NT2/D1 (cell line): ENCODE measurements around the gene SETD1B.
"Not testable (repeated sequence)": the region's sequence is repeated elsewhere in the genome, so short reads cannot be mapped to it uniquely, and the experiment has no call there.

Source experiments
- DNase-seq: peaks from one replicate; pipeline ENCODE4 v3.0.0-alpha.2; 2011; ENCODE audit warnings: low read depth, low spot score
- H3K27me3 ChIP-seq: 2 replicates; pipeline ENCODE4 v1.6.0; 2011; ENCODE audit warnings: mild to moderate bottlenecking; ENCODE audit not compliant: insufficient read length, insufficient read depth
- H3K36me3 ChIP-seq: 2 replicates; pipeline ENCODE4 v1.6.1; 2011; ENCODE audit warnings: mild to moderate bottlenecking, low read length, mixed read lengths; ENCODE audit not compliant: insufficient read depth, insufficient read length
- H3K4me1 ChIP-seq: 2 replicates; pipeline ENCODE4 v1.5.1; 2011; ENCODE audit not compliant: insufficient read depth, insufficient read length
- H3K4me3 ChIP-seq: 2 replicates; pipeline ENCODE4 v1.5.1; 2011; ENCODE audit warnings: low read depth; ENCODE audit not compliant: insufficient read length
- H3K9ac ChIP-seq: 2 replicates; pipeline ENCODE4 v1.6.0; 2011; ENCODE audit warnings: low read depth; ENCODE audit not compliant: insufficient read length
- H3K9me3 ChIP-seq: 2 replicates; pipeline ENCODE4 v1.5.1; 2011; ENCODE audit warnings: mild to moderate bottlenecking, low read length; ENCODE audit not compliant: insufficient read depth
- SUZ12 ChIP-seq: IDR thresholded peaks from 2 replicates; pipeline ENCODE4 v1.6.1; 2011; ENCODE audit not compliant: insufficient read length, insufficient read depth; ENCODE audit errors: extremely low read depth
- YY1 ChIP-seq: IDR thresholded peaks from 2 replicates; pipeline ENCODE4 v1.6.1; 2011; ENCODE audit not compliant: insufficient read length, insufficient read depth
- ZNF274 ChIP-seq: IDR thresholded peaks from 2 replicates; pipeline ENCODE4 v1.6.1; 2011; ENCODE audit warnings: mild to moderate bottlenecking, low read depth, low read length

SETD1B gene

DNA sequence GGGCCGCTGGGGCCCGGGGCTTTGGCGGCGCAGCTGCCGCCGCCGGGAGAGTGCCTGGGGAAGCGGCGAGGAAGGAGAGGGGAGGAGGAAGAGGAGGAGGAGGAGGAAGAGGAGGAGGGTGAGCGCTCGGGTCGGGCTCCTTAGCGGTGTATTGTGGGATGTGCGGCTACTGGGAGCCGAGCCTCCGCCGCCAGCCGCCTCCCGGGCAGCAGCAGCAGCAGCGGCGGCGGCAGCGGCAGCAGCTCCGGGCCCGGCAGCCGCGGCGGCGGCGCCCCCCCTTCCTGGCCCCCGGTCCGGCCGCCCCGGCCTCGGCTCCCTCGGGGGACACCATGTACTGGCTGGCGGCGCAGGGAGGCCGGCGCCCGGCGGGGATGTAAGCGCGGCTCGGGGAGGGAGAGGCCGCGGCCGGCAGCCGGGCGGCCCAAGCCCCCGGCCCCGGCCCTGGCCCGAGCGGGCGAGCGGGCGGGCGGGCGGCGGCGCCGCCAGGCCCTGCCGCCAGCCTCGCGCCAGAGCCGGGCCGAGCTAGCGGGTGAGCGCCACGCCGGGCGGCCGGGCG lies at the start of gene SETD1B:
Gene SETD1B (plus strand): TSS at position 149 of the 556 bp plus-strand sequence. CDS start 729 bp downstream, outside the sequence.
- no peaks in the 10 kb centered on the region for H3K9me3 ChIP-seq
- H3K4me3 ChIP-seq, result peak within 1 kb of the TSS; percentile 71
- H3K9ac ChIP-seq, result peak within 1 kb of the TSS; percentile 98
- no peaks in the 10 kb centered on the region for H3K27me3 ChIP-seq
- H3K36me3 ChIP-seq, result peaks cover 40% of the 10 kb centered on the region
- no peak for TF ChIP-seq ZNF274
- TF ChIP-seq SUZ12, result no peak
- TF ChIP-seq YY1, result no peak
- DNase-seq, result no peak
- H3K4me1 ChIP-seq, result peaks cover 9% of the 10 kb centered on the region

DNA sequence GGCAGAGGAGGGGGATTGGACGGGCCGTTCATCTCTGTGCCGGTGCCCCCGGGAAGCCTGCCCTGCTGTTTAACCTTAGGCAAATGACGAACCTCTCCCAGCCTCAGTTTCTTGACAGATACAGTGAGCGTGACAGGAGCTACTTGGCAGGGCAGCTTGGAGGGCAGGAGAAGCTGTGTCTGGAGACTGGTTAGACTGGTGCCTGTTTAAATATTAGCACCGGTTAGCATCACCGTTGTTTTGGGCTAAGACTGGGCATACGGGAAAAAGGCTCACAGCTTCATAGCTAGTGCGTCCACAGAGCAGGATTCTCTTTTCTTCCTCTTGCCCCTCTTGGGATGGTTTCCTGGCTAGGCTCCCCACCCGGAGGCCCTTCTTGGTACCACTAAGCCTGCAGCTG lies 49.0 kb upstream of the SETD1B start:
- Histone ChIP-seq H3K4me3 (no peak overlapping the region), H3K9ac (no peak overlapping the region), H3K36me3 (peaks cover 70% of the 10 kb centered on the region), H3K4me1 (peaks cover 2% of the 10 kb centered on the region), H3K9me3 (no peaks in the 10 kb centered on the region), H3K27me3 (no peaks in the 10 kb centered on the region)
- DNase-seq, result no peak
- TF ChIP-seq ZNF274 (no peak), YY1 (no peak), SUZ12 (no peak)

DNA sequence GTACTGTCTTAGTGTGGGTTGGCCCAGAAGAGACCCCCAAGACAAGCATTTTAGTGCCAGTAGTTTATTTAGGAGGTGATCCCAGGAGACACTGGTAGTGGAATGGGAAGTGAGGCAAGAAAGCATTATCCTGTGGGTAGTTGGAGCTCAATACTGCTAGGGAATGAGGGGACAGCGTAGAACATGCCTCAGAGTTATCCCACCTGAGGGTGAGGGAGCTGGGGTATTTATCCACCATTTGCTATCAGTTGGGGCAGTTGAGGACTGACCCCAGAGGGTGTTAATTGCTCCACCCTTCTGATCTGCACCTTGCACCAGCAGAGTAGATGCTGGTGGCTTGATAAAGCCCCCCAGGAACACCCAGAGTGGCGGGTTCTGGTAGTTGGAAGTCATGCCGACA lies 48.2 kb upstream of the SETD1B start:
- TF ChIP-seq ZNF274 (no peak), YY1 (no peak), SUZ12 (no peak)
- Histone ChIP-seq H3K4me3 (no peak overlapping the region), H3K9me3 (no peaks in the 10 kb centered on the region), H3K4me1 (peaks cover 2% of the 10 kb centered on the region), H3K27me3 (no peaks in the 10 kb centered on the region), H3K9ac (no peak overlapping the region), H3K36me3 (peaks cover 66% of the 10 kb centered on the region)
- no peak for DNase-seq

DNA sequence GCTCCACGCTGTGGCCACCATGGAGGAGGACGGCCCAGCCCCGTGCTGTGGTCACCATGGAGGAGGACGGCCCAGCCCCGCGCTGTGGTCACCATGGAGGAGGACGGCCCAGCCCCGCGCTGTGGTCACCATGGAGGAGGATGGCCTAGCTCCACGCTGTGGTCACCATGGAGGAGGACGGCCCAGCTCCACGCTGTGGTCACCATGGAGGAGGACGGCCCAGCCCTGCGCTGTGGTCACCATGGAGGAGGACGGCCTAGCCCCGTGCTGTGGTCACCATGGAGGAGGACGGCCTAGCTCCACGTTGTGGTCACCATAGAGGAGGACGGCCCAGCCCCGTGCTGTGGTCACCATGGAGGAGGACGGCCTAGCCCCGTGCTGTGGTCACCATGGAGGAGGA lies 45.3 kb upstream of the SETD1B start:
- H3K9ac ChIP-seq, H3K9me3 ChIP-seq, H3K27me3 ChIP-seq, DNase-seq, H3K4me1 ChIP-seq, H3K4me3 ChIP-seq: not testable (repeated sequence)
- peaks cover 58% of the 10 kb centered on the region for H3K36me3 ChIP-seq

DNA sequence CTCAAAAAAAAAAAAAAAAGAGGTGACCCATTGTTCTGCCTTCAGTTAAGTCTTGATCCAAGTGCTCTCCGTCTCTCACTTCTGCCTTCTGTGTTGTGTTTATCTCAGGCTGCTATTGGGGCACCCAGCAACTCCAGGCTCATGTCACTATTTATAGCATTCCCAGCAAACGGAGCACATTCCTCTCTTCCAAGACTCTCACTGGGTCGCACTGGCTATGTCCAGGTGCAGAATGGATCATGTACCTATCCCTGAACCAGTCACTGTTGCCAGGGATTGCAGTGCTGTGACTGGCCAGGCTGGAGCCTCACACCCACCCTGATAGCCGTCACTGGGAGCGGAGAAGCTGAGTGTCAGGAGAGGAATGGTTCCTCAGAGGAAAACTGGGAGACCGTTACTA lies 41.5 kb upstream of the SETD1B start:
- no peaks in the 10 kb centered on the region for H3K27me3 ChIP-seq
- H3K36me3 ChIP-seq, result peaks cover 43% of the 10 kb centered on the region
- no peak overlapping the region for H3K4me3 ChIP-seq
- no peak for DNase-seq
- no peak overlapping the region for H3K9ac ChIP-seq
- TF ChIP-seq YY1 (no peak), SUZ12 (no peak), ZNF274 (no peak)
- no peaks in the 10 kb centered on the region for H3K9me3 ChIP-seq
- H3K4me1 ChIP-seq, result peaks cover 19% of the 10 kb centered on the region

DNA sequence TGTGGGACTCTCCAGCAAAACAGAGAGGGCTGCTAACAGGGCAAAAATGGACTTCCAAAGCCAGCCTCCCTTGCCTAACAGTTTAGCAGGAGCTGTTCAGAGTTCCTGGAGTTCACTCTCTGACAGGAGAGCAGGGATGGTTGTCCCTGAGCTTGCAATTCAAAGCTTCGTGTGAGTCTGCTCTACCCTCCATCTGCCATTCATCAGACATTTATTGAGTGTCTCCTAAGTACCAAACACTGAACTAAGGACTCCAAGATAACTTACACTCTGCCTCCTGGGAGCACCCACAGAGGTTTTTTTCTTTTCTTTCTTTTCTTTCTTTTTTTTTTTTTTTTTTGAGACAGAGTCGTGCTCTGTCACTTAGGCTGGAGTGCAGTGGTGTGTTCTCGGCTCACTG lies 39.0 kb upstream of the SETD1B start:
- no peak for TF ChIP-seq SUZ12
- no peak for TF ChIP-seq YY1
- TF ChIP-seq ZNF274, result no peak
- no peaks in the 10 kb centered on the region for H3K9me3 ChIP-seq
- H3K27me3 ChIP-seq, result no peaks in the 10 kb centered on the region
- DNase-seq, result no peak
- H3K4me3 ChIP-seq, result no peak overlapping the region
- H3K9ac ChIP-seq, result no peak overlapping the region
- peaks cover 43% of the 10 kb centered on the region for H3K36me3 ChIP-seq
- peaks cover 20% of the 10 kb centered on the region for H3K4me1 ChIP-seq

DNA sequence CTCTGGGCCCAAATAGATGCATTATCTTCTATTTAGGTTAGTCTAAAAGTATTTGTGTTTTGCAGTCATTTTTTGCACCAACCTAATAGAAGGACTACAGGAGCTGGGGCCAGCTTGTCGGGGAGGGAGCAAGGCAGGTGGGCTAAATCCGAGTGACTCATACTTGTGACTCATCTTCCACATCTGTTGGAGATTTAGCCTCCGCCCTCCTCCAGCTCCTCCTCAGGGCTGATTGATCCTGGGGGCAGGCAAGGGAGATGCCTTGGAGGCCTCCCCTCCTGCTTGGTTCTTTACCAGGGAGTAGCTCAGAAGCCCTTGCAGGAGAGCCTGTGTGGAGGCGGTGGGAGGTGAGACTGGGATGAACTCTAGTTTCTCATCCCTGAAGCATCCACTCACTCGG lies 38.2 kb upstream of the SETD1B start:
- peak; percentile 62 for DNase-seq
- H3K4me1 ChIP-seq, result peaks cover 28% of the 10 kb centered on the region
- H3K9me3 ChIP-seq, result no peaks in the 10 kb centered on the region
- peak overlapping the region; percentile 43 for H3K9ac ChIP-seq
- H3K36me3 ChIP-seq, result peaks cover 44% of the 10 kb centered on the region
- TF ChIP-seq SUZ12 (no peak), YY1 (no peak), ZNF274 (no peak)
- no peak overlapping the region for H3K4me3 ChIP-seq
- no peaks in the 10 kb centered on the region for H3K27me3 ChIP-seq

DNA sequence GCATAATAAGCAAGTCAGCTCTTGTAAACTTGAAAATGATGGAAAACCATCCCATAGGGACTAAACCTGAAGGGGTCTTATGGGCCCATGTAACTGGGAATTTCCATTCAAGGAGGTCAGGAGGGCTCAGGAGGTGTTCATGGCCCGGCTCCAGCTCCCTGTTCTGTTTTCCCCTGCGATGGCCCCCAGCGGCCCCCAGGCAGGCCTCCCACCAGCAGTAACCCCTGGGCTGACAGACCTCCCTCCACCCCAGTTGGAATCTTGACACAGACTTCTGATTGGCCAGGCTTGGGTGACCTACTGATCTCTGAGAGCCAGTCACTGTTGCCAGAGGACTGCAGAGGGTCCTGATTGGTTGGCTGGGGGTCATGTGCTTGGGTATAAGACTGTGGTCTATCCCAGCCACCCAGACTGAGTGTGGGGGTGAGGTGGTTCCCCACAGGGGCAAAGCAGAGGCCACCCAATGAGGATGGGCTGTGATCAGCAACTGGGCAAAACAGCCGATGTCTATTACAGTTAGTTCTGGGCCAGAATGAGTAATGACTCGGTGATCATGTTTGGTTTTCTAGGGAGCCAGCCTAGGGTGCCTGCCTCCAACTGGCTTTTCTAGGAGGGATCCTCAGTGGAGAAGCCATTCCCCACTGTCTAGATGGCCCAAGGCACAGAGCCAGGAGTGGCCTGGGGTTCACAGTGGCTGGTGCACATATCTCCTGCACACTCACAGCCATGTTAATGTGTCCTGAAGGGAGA lies 37.3 kb upstream of the SETD1B start:
- Histone ChIP-seq H3K9me3 (no peaks in the 10 kb centered on the region), H3K9ac (no peak overlapping the region), H3K27me3 (no peaks in the 10 kb centered on the region), H3K4me1 (peaks cover 32% of the 10 kb centered on the region), H3K4me3 (no peak overlapping the region), H3K36me3 (peaks cover 42% of the 10 kb centered on the region)
- no peak for DNase-seq
- TF ChIP-seq SUZ12 (no peak), YY1 (no peak), ZNF274 (no peak)
